ENCODE data around the gene ZMIZ1. TPM values are rescaled to one million over a fixed set of nuclear protein-coding genes. Genes with fewer than 3 reads are reported as not detected.

ZMIZ1 gene
- total and polyA plus RNA-seq, 2 experiments from 2014 or later: 48.2 to 78.8 TPM

- no peak for DNase-seq (ENCODE audit: low read depth in 1 of 2, low spot score in 1 of 2)
- TF ChIP-seq CTCF (IDR thresholded peaks at IDR 0.05; ENCODE audit: low read depth, low read length): no peak
- Histone ChIP-seq H3K4me3 (no peak overlapping the region), H3K27me3 (no peaks in the 10 kb centered on the region), H3K9me3 (ENCODE audit: low read depth) (no peaks in the 10 kb centered on the region), H3K4me1 (ENCODE audit: low read depth) (no peaks in the 10 kb centered on the region), H3K36me3 (peaks cover 11% of the 10 kb centered on the region), H3K27ac (peak overlapping the region; percentile 51)
These were observed 246.8 kb downstream of the ZMIZ1 start for GRCh38 chr10:79315602-79315920.

DNA sequence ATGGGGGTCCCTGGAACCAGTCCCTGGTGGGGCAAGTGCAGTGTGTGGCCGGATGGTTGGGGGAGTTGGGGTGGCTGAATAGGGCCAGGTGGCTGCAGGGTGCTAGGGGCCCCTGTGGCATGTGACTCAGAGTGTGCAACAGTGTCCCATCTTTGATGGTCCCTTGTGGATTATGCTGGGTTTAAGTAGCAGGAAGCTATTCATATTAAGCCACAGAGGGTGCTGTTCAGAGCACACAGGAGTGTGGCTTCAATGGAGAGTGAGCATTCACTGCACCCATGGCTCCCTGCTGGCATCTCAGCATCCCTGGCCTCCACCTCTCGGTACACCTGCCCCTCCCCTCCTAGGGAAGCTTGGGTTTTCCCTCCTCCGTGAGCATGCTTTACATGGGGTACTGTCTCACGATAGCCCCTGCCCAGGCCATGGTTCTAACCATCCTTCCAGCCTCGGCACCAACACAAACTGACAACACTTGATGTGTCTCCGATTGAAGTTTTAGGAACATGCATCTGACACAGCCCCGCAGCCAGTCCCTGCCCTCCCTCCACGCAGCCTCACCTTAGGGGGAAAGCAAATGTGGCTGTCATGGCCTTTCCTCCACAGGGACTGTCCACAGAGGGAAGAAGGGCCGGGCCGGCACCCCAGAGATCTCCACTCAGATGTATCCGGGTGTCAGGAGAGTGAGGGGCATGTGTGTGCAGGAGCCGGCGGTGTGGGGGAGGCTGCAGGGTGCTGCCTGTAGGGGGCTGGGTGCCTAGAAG, 248.1 kb downstream of the ZMIZ1 start:
- H3K27me3 ChIP-seq: no peaks in the 10 kb centered on the region
- peaks cover 8% of the 10 kb centered on the region for H3K36me3 ChIP-seq
- no peaks in the 10 kb centered on the region for H3K9me3 ChIP-seq (ENCODE audit: low read depth)
- peak overlapping the region; percentile 12 for H3K27ac ChIP-seq
- no peaks in the 10 kb centered on the region for H3K4me1 ChIP-seq (ENCODE audit: low read depth)
- DNase-seq (ENCODE audit: low read depth in 1 of 2, low spot score in 1 of 2): no peak
- no peak overlapping the region for H3K4me3 ChIP-seq
- TF ChIP-seq CTCF (IDR thresholded peaks at IDR 0.05; ENCODE audit: low read depth, low read length): peak; percentile 12

DNA sequence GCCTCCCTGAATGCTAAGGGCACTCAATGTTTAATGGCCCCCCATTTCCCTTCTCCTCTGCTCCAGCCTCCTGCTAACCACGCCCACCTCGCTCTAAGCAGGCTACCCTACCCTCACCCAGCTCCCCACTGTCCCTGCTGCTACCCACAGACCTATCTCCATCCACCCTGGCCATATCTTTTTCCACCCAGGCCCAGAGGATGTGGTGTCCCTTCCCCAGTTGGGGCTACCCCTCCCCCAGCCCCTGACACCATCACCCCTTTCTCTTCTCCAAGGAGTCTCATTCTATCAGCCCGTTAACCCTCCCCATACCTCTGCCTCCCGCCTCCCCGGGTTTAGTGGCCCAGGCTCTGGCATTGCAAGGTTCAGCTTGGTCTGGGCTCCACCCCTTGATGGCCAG, 249.6 kb downstream of the ZMIZ1 start:
- no peaks in the 10 kb centered on the region for H3K4me1 ChIP-seq (ENCODE audit: low read depth)
- H3K27me3 ChIP-seq: no peaks in the 10 kb centered on the region
- H3K4me3 ChIP-seq: no peak overlapping the region
- TF ChIP-seq CTCF (IDR thresholded peaks at IDR 0.05; ENCODE audit: low read depth, low read length): no peak
- H3K9me3 ChIP-seq (ENCODE audit: low read depth): no peaks in the 10 kb centered on the region
- H3K27ac ChIP-seq: no peak overlapping the region
- H3K36me3 ChIP-seq: peaks cover 2% of the 10 kb centered on the region
- no peak for DNase-seq (ENCODE audit: low read depth in 1 of 2, low spot score in 1 of 2)

DNA sequence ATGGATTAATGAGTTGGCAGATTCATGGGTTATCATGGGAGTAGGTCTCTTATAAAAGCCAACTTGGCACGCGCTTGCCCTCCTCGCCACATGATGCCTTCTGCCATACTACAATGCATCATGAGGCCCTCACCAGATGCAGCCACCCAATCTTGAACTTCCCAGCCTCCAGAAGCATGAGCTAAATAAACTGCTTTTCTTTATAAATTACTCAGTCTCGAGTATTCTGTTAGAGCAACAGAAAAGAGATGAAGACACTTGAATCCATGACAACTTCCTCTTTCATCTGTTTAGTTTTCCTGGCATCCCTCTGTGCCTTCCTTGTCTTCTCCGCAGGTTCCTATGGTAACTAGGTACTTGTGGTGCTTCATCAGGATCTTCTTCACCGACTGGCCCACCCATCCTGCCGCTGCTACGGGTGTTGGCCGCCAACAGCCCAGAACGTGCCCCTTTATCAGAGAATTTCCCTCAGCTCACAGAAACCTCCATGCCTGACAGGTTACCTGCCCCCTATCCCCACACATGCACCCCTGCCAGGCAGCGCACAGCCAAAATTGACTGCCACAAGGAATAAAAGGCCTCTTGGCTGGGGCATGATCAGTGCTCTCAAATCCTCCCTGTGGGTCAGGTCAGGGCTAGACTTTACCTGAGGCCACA, 250.5 kb downstream of the ZMIZ1 start:
- H3K4me1 ChIP-seq (ENCODE audit: low read depth): no peaks in the 10 kb centered on the region
- no peak overlapping the region for H3K27ac ChIP-seq
- H3K4me3 ChIP-seq: no peak overlapping the region

GRCh38 chr10:79320316-79320715, 251.6 kb downstream of the ZMIZ1 start:
- Histone ChIP-seq H3K27me3 (no peaks in the 10 kb centered on the region), H3K4me1 (ENCODE audit: low read depth) (no peaks in the 10 kb centered on the region), H3K9me3 (ENCODE audit: low read depth) (no peaks in the 10 kb centered on the region), H3K27ac (no peak overlapping the region), H3K36me3 (no peaks in the 10 kb centered on the region), H3K4me3 (no peak overlapping the region)
- no peak for DNase-seq (ENCODE audit: low read depth in 1 of 2, low spot score in 1 of 2)
- TF ChIP-seq CTCF (IDR thresholded peaks at IDR 0.05; ENCODE audit: low read depth, low read length): no peak

More for the DNA sequence above, 250.5 kb downstream of the ZMIZ1 start:
- Histone ChIP-seq H3K9me3 (ENCODE audit: low read depth) (no peaks in the 10 kb centered on the region), H3K36me3 (no peaks in the 10 kb centered on the region), H3K27me3 (no peaks in the 10 kb centered on the region)
- TF ChIP-seq CTCF (IDR thresholded peaks at IDR 0.05; ENCODE audit: low read depth, low read length): no peak
- DNase-seq (ENCODE audit: low read depth in 1 of 2, low spot score in 1 of 2): no peak

All from cardiac muscle cell (in vitro differentiated cells and primary cell).